WTC11 (cell line): ENCODE data around the gene BHLHE40. TPM values are rescaled to one million over a fixed set of nuclear protein-coding genes. Genes with fewer than 3 reads are reported as not detected.
"Not testable (repeated sequence)": the region's sequence is repeated elsewhere in the genome, so short reads cannot be mapped to it uniquely, and the experiment has no call there.

ENCODE experiments used
- ATAC-seq: fragments of 200-7000 bp; cut with Tn5 transposase; 2 replicates; pipeline ENCODE4 v1.10.0; 2021; ENCODE audit warnings: mild to moderate bottlenecking, moderate library complexity
- CTCF ChIA-PET: fragments of 300-600 bp; sonication (Branson Sonifier 250); formaldehyde crosslinking; loops from one replicate; lab custom pipeline; 2021; ENCODE audit warnings: antibody characterized with exemption; lab: Charles Lee
- POLR2A ChIA-PET: fragments of 350-600 bp; sonication (Branson Sonifier 250); formaldehyde crosslinking; loops from one replicate; lab custom pipeline; 2021; ENCODE audit warnings: antibody characterized with exemption; lab: Charles Lee
- DNase-seq: peaks from one replicate; pipeline ENCODE4 v3.0.0; 2021; ENCODE audit warnings: low spot score
- H3K27ac Mint-ChIP-seq: 2 replicates; pipeline ENCODE4 v1.8.0; 2021; ENCODE audit warnings: mixed read lengths
- H3K27me3 Mint-ChIP-seq: 2 replicates; pipeline ENCODE4 v1.8.0; 2021; ENCODE audit warnings: low read depth, mild to moderate bottlenecking, moderate library complexity, mixed read lengths
- H3K36me3 Mint-ChIP-seq: 2 replicates; pipeline ENCODE4 v1.8.0; 2021; ENCODE audit warnings: mixed read lengths
- H3K4me1 Mint-ChIP-seq: 2 replicates; pipeline ENCODE4 v1.8.0; 2022; ENCODE audit warnings: mixed read lengths
- H3K4me3 Mint-ChIP-seq: 2 replicates; pipeline ENCODE4 v1.8.0; 2021; ENCODE audit warnings: mild to moderate bottlenecking, moderate library complexity, mixed read lengths
- H3K9me3 Mint-ChIP-seq: 2 replicates; pipeline ENCODE4 v1.8.0; 2021; ENCODE audit warnings: mixed read lengths
- AFF4 ChIP-seq: sonication (generic); formaldehyde crosslinking; IDR thresholded peaks from 2 replicates; pipeline ENCODE4 v1.8.1; 2023; ENCODE audit warnings: mild to moderate bottlenecking, missing genetic modification reagents, borderline replicate concordance
- CDX4 ChIP-seq: fragments of 250-450 bp; sonication (Bioruptor Pico); IDR thresholded peaks from 2 replicates; pipeline ENCODE4 v1.9.0; 2021; ENCODE audit warnings: moderate library complexity, mild to moderate bottlenecking, inconsistent platforms, borderline replicate concordance
- E2F5 ChIP-seq: sonication (generic); formaldehyde crosslinking; IDR thresholded peaks from 2 replicates; pipeline ENCODE4 v1.8.1; 2022; ENCODE audit warnings: mild to moderate bottlenecking, moderate library complexity, missing genetic modification reagents
- ESRRA ChIP-seq: sonication (generic); formaldehyde crosslinking; IDR thresholded peaks from 2 replicates; pipeline ENCODE4 v1.8.1; 2022; ENCODE audit warnings: mild to moderate bottlenecking, missing genetic modification reagents, borderline replicate concordance
- FOXP4 ChIP-seq: sonication (generic); formaldehyde crosslinking; IDR thresholded peaks from 2 replicates; pipeline ENCODE4 v1.8.0; 2022; ENCODE audit warnings: mild to moderate bottlenecking, missing genetic modification reagents
- HMGXB4 ChIP-seq: sonication (generic); formaldehyde crosslinking; IDR thresholded peaks from 2 replicates; pipeline ENCODE4 v1.8.1; 2023; ENCODE audit warnings: mild to moderate bottlenecking, moderate library complexity, missing genetic modification reagents
- MXD4 ChIP-seq: fragments of 250-450 bp; sonication (Bioruptor Pico); IDR thresholded peaks from 2 replicates; pipeline ENCODE4 v1.8.0; 2021; ENCODE audit warnings: mild to moderate bottlenecking, moderate library complexity, borderline replicate concordance
- NR1H2 ChIP-seq: sonication (generic); formaldehyde crosslinking; IDR thresholded peaks from 2 replicates; pipeline ENCODE4 v1.9.0; 2021; ENCODE audit warnings: mild to moderate bottlenecking, moderate library complexity, missing genetic modification reagents
- SMAD4 ChIP-seq: sonication (generic); formaldehyde crosslinking; IDR thresholded peaks from 2 replicates; pipeline ENCODE4 v1.8.0; 2022; ENCODE audit warnings: mild to moderate bottlenecking, missing genetic modification reagents
- STAT6 ChIP-seq: sonication (generic); formaldehyde crosslinking; conservative IDR thresholded peaks from 2 replicates; pipeline ENCODE4 v1.8.1; 2023; ENCODE audit warnings: mild to moderate bottlenecking, low read depth, missing genetic modification reagents, moderate library complexity
- TP53 ChIP-seq: sonication (generic); formaldehyde crosslinking; IDR thresholded peaks from 2 replicates; pipeline ENCODE4 v1.8.1; 2023; ENCODE audit warnings: mild to moderate bottlenecking, missing genetic modification reagents
- USF2 ChIP-seq: sonication (generic); formaldehyde crosslinking; IDR thresholded peaks from 2 replicates; pipeline ENCODE4 v1.8.1; 2023; ENCODE audit warnings: mild to moderate bottlenecking, missing genetic modification reagents, moderate library complexity
- ZNF121 ChIP-seq: sonication (generic); formaldehyde crosslinking; IDR thresholded peaks from 2 replicates; pipeline ENCODE4 v1.8.0; 2023; ENCODE audit warnings: missing genetic modification reagents
- ZNF423 ChIP-seq: fragments of 250-450 bp; sonication (Bioruptor Pico); IDR thresholded peaks from 2 replicates; pipeline ENCODE4 v2.1.2; 2022; ENCODE audit warnings: mild to moderate bottlenecking, moderate library complexity
- total RNA-seq: library from RNA; stranded (reverse); gene quantifications from 3 replicates; pipeline ENCODE4 v1.2.3, GENCODE V29; 2021

BHLHE40 gene
- total RNA-seq, 1 experiment from 2014 or later, result 5.7 TPM

- POLR2A ChIA-PET, DNase-seq, H3K27ac Mint-ChIP-seq, ATAC-seq, H3K4me3 Mint-ChIP-seq, H3K27me3 Mint-ChIP-seq: not testable (repeated sequence)
- peak; percentile 72; the same call in 1 of the 2 replicates for TF ChIP-seq ZNF121 (CRISPR knock-in tag)
- Mint-ChIP-seq H3K4me1 (peaks cover 12% of the 10 kb centered on the region; the same call in 1 of the 2 replicates), H3K36me3 (peaks cover 21% of the 10 kb centered on the region), H3K9me3 (peaks cover 32% of the 10 kb centered on the region)
- CTCF ChIA-PET, result interaction anchor here (0.6 kb wide), 1 partner anchor 52 kb away, joined by 3 read pairs; no protein-coding TSS in a partner anchor
These were observed 17.4 kb upstream of the BHLHE40 start for GRCh38 chr3:4961865-4962264.

- no peak for DNase-seq
- ChIA-PET POLR2A (no interaction called here), CTCF (interaction anchor here (0.9 kb wide), 1 partner anchor 12 kb away, joined by 4 read pairs; no protein-coding TSS in a partner anchor)
- H3K4me3 Mint-ChIP-seq, result no peak overlapping the region
- no peaks in the 10 kb centered on the region for H3K4me1 Mint-ChIP-seq
- H3K36me3 Mint-ChIP-seq, result peaks cover 16% of the 10 kb centered on the region
- peaks cover 30% of the 10 kb centered on the region for H3K9me3 Mint-ChIP-seq
- TF ChIP-seq E2F5 (CRISPR knock-in tag) (no peak), SMAD4 (CRISPR knock-in tag) (no peak), MXD4 (no peak), AFF4 (CRISPR knock-in tag) (no peak), USF2 (CRISPR knock-in tag) (no peak), STAT6 (CRISPR knock-in tag) (no peak), NR1H2 (CRISPR knock-in tag) (no peak), FOXP4 (CRISPR knock-in tag) (no peak), TP53 (CRISPR knock-in tag) (no peak), CDX4 (no peak), ESRRA (CRISPR knock-in tag) (no peak), ZNF423 (CRISPR knock-in tag) (no peak), HMGXB4 (CRISPR knock-in tag) (no peak)
- ATAC-seq, result no peak
- H3K27me3 Mint-ChIP-seq, result peaks cover 16% of the 10 kb centered on the region
- H3K27ac Mint-ChIP-seq, result no peak overlapping the region
These were observed 15.3 kb upstream of the BHLHE40 start for GRCh38 chr3:4963669-4964570.

GRCh38 chr3:4966006-4966405 lies 13.2 kb upstream of the BHLHE40 start:
- DNase-seq, H3K4me1 Mint-ChIP-seq, ATAC-seq, H3K27ac Mint-ChIP-seq, POLR2A ChIA-PET, H3K4me3 Mint-ChIP-seq, H3K36me3 Mint-ChIP-seq: not testable (repeated sequence)
- Mint-ChIP-seq H3K27me3 (peaks cover 18% of the 10 kb centered on the region), H3K9me3 (peaks cover 26% of the 10 kb centered on the region)
- CTCF ChIA-PET, result interaction anchor here (2.3 kb wide), 1 partner anchor 10 kb away, joined by 7 read pairs; no protein-coding TSS in a partner anchor
